LNCaP clone FGC (cell line): Measurements from ENCODE around the gene CDC25C.

Experiments used
- DNase-seq: peaks from one replicate; pipeline ENCODE4 v3.0.0-alpha.2; 2011; ENCODE audit warnings: low read depth
- H3K4me3 ChIP-seq: 2 replicates; pipeline ENCODE4 v1.5.1; 2011; ENCODE audit warnings: mild to moderate bottlenecking, low read depth, low read length, control low read depth
- TF ChIP-seq, protein P1 (sequence below): IDR thresholded peaks from 2 replicates; pipeline ENCODE4 v1.5.1; 2012; ENCODE audit warnings: mild to moderate bottlenecking; ENCODE audit not compliant: control insufficient read depth, insufficient read depth; ENCODE audit errors: extremely low read depth

The CDC25C gene

DNA sequence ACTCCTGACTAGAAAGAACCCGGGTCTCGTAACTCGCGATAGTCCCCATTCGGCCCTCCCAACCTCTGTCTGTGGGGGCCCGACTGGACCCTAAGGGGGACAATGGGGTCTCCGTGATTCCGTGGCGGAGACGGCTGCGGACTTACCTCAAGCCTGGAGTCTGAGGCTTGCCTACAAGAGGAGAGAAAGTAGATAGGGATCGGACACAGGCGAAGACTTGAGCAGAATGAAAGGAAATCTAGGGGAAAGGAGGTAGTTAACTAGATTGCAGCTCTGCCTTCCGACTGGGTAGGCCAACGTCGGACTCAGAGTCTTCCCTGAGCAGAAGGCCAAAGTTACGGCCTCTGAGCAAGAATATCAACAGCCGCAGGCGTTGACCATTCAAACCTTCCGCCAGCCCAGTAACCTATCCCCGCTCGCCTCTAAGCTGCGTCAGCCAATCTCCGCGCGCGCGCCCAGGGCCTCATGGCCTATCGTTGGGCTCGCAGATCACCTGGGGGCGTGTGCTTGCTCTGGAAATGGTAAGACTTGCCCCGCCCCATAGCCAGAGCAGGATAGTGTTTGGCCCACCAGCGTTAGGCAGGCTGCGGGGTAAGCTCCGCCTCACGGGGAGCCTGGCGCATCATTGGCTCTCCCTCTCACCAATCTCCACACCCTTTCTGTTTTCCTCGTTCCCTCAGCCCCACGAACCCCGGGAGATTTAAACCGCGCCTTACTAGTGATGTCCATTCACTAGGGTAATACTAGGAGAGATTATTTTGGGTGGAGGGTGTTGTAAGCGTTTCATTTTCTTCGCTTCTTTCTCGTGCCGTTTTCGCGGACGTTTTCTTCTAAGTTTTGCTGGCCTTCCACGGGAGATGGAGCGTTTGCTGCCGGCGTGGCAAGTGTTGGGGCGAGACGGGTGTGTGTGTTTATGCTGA is at the start of gene CDC25C:
Gene CDC25C (minus strand): TSS at position 356 of the 920 bp plus-strand sequence. CDS start 624 bp downstream, outside the sequence.
- peak; percentile 98 for DNase-seq
- TF ChIP-seq, protein P1, sequence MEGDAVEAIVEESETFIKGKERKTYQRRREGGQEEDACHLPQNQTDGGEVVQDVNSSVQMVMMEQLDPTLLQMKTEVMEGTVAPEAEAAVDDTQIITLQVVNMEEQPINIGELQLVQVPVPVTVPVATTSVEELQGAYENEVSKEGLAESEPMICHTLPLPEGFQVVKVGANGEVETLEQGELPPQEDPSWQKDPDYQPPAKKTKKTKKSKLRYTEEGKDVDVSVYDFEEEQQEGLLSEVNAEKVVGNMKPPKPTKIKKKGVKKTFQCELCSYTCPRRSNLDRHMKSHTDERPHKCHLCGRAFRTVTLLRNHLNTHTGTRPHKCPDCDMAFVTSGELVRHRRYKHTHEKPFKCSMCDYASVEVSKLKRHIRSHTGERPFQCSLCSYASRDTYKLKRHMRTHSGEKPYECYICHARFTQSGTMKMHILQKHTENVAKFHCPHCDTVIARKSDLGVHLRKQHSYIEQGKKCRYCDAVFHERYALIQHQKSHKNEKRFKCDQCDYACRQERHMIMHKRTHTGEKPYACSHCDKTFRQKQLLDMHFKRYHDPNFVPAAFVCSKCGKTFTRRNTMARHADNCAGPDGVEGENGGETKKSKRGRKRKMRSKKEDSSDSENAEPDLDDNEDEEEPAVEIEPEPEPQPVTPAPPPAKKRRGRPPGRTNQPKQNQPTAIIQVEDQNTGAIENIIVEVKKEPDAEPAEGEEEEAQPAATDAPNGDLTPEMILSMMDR = no peak
- peak within 1 kb of the TSS; percentile 89 for H3K4me3 ChIP-seq

DNA sequence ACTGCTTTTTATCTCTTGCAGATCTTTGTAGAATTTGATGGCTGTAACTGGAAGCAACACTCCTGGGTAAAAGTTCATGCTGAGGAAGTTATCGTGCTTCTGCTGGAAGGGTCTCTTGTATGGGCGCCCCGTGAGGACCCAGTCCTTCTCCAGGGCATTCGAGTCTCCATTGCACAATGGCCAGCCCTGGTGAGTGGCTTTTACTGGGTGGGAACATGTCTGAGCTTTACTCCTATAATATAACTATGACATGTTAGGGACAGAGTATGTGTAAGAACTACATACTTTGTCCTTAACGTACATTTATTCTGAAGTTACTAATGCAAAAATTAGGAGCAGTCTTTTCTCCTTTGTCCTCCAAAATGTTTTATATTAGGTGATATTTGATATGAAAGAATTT is 41.0 kb upstream of the CDC25C start:
- no peak for DNase-seq
- no peak overlapping the region for H3K4me3 ChIP-seq
- TF ChIP-seq, protein P1 = no peak

DNA sequence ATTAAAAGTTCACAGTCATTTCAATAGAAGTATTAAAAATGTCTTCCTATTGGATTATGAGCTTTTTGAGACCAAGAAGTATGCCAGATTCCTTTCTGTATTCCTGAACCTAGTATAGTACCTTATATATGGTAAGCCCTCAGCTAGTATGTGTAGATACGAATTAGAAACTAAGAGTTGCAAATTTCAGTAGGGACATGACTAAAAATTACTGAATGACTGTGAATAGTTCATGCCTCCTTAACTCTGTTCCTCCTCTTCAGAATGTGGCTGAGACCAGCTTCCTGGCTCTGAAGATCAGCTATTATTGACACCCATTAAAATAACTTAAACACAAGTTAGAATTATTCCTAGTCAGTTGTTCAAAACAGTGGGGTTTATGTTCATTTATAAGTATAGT is 40.6 kb upstream of the CDC25C start:
- TF ChIP-seq, protein P1 = no peak
- no peak overlapping the region for H3K4me3 ChIP-seq
- DNase-seq = no peak

DNA sequence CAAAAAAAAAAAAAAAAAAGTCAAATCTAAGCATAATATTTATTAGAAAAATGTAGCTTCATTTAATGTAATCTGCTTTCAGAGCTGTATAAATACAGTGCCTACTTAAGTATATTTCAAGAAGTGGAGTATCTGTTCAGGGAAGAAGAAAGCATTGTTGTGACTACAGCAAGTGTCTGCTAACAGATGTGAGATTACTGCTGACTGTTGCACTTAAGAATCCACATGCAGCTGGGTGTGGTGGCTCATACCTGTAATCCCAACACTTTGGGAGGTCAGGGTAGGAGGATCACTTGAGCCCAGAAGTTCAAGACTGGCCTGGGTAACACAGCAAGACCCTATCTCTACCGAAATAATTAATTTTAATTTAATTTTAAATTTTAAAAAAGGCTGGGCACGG is 39.9 kb upstream of the CDC25C start:
- no peak for DNase-seq
- H3K4me3 ChIP-seq = no peak overlapping the region
- TF ChIP-seq, protein P1 = no peak

DNA sequence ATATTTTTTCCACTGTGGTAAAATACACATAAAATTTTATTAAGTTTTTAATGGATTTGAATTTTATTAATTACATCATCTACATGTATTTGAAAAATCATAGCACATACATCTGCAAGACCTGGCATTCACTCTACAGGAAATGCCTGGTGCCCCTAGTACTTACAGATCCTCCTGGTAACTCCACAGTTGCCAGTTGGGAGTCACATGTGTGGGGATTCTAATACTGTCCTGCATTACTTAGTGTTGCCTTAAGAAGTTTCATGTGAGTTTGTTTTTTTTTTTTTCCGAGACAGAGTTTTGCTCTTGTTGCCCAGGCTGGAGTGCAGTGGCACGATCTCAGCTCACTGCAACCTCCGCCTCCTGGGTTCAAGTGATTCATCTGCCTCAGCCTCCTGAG is 38.9 kb upstream of the CDC25C start:
- TF ChIP-seq, protein P1 = no peak
- no peak for DNase-seq
- H3K4me3 ChIP-seq = no peak overlapping the region

DNA sequence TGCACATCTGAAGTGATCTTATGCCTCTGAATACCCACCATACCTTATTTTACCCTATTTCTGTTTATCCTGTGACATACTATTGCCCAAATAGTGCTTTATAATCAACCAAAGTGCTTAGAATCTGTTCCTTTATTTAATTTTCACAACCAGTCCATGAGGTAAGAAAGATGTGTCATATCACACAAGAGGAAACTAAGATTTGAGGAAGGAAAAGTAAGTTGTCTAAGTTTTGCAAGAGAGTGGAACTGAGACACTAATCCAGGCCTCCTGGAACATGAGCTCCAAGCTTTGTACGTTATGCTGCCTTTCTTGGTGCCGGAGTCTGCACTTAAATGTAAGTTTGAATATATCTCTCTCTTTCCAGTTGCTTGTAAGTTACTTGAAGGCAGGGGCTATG is 38.1 kb upstream of the CDC25C start:
- H3K4me3 ChIP-seq = no peak overlapping the region
- no peak for DNase-seq
- TF ChIP-seq, protein P1 = no peak
